ENCODE data around the gene RHOH.
"Not testable (repeated sequence)": the region's sequence is repeated elsewhere in the genome, so short reads cannot be mapped to it uniquely, and the experiment has no call there.

RHOH gene

DNA sequence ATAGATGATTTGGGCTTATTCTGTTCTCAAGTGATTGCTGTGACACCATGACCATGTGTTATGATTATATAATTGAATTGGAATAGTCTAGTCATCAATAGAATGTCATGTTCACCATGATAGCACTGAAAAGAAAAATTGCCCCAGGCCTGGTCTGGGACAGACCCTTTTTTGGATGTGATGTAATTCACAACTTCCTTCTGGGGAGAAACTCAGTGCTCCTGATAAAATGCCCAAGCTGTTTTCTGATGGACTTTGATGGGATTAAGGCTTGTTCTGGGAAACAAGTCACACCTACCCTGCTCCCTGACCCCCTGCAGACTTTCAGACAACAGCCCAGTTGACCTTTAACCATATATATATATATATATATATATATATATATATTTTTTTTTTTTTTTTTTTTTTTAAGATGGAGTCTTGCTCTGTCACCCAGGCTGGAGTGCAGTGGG, 65.3 kb downstream of the RHOH start:
- no peak for DNase-seq

DNA sequence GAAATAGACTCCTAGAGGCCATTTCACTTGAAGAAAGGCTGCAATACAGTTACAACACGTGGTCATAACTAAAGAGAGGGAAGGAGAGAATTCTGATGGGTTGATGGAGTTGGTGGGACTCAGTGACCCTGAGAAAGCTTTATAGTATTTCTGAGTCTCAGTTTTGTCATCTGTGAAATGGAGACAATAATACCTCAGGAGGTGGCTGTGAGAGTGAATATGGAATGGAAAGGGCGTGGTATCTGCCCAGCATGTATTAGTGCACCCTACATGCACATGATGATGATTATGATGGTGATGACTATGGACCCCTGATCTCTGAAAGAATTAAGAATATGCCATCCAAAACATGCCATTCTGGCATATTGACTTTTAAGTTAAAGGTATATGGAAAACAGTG, 66.0 kb downstream of the RHOH start:
- no peak for DNase-seq

DNA sequence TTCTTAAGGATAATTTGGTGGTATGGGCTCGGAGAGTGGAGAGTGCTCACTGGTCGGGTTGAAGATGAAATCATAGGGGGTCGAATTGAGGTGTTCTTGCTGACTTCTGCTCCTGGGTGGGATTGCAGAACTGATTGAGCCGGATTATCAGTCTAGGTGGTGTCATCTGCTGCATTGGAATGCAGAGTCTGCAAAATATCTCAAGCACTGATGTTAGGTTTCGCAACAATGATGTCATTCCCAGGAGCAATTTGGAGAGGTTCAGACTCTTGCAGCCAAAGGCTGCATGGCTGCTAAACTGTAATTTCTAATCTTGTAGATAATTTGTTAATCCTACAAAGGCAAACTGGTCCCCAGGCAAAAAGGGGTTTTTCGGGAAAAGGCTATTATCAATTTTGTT, 67.7 kb downstream of the RHOH start:
- DNase-seq = peak; percentile 73

DNA sequence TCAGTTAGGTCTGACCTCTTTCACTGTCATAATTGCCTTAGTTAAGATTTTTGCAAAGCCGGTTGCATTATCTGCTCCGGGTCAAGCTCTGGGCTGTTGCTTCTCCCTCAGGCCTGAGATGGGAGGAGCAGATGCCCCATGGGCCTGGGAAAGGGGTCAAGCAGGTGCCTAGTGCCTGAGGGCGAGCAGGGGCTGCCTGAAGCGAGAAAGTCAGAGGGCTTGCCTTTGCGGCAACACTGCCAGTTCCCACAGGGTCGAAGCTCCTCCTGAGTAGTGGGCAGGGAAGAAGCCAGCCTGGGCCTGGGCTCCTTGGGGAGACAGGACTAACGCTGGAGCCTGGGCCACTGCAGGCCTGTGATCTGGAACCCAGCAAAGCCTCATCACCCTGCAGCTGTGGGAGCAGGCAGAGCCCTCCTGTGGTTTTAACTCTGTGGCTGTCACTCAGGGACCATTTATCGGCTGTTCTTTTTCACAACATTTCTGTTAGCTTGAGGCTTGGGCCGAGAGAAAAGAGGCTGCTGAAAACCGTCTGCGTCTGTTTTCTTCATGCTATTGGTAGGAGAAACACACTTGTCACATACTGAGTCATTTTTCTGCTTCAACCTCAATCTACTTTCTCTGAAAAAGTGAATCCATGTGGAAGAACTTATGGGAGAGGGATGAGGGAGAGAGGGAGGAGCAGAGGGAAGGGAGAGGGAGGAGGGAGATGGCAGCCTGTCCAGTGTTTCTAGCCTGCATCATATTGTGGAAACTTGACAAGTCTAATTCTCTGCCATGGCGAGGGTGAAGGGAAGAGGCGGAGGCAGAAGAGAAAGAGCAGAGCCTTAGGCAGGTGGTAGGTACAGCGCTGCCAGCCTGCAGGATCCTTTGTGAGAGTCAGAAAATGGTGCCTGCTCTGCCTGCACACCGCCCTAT, 68.4 kb downstream of the RHOH start:
- DNase-seq = peak; percentile 50

DNA sequence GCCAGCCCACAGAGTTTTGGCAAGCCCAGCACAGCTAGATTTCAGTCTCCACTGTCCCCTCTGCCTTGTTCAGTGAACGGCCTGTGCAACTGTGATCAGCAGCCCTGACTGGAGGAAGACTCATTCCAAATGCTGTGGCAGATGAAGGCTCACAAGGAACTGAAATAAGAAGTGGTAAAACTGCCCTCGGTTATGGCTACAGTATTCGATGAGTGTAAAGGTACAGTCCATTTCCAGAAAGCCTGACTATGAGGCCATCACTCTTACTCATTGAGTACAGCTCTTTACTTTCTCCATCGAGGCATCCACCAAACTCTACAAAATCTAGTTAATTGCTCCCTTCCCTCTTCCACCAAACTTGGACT, 69.1 kb downstream of the RHOH start:
- DNase-seq = no peak

DNA sequence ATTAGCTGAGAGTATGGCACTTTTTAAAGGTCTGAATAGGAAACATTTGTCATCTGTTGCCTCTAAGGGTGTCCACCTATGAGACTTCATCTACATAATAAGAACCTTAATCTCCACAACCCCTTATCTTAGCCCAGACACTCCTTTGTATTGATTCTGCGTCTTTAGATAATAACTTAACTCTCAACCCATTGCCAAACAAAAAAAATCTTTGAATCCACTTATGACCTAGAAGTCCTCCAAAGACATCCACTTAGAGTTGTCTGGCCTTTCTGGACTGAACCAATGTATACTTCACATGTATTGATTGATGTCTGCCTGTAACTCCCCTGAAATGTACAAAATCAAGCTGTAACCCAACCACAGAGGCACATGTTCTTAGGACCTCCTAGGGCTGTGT, 72.3 kb downstream of the RHOH start:
- no peak for DNase-seq

DNA sequence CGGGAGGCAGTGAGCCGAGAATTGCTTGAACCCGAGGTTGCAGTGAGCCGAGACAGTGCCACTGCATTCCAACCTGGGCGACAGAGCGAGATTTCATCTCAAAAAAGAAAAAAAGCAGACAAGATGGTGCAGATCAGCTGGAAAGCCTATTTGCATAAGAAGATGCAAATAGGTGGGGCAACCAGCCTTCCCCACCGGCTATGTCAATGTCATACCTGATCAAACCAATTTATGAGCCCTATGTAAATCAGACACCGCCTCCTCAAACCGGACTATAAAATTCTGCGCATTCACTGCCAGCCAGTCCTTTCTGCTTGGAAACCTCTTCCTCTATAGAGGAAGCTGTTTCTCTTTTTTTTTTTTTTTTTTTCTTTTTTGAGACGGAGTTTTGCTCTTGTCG, 73.8 kb downstream of the RHOH start:
- no peak for DNase-seq

DNA sequence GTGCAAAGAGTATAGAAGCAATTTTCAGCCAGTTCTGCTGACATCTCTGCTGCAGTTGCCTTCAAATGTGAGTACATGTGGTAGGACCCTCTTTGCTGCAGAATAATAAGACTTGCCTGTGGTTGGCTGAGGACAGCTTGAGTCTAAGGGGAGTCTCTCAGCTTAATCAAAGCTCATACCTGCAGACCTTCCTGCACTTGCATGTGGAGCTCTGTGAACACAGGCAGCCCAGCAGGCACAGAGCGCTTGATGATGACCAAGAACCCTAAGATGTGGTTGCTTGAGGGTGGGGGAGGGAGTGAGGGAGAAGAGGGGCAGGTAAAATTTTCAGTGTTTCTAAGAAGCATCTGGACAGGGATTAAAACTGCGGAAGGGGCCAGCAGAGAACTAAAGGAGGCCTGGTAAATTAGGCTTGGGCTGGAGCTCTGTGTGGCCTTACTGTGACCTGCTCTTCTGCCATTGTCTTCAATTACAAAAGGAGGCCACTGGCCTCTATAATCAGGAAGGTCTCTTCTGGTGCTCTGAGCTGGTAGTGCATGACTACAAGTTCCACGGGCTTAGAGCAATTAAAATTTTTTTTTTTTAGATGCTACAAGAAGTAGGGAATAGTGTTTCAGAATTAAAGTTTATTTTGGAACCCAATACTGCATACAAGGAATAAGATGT, 78.4 kb downstream of the RHOH start:
- no peak for DNase-seq

DNA sequence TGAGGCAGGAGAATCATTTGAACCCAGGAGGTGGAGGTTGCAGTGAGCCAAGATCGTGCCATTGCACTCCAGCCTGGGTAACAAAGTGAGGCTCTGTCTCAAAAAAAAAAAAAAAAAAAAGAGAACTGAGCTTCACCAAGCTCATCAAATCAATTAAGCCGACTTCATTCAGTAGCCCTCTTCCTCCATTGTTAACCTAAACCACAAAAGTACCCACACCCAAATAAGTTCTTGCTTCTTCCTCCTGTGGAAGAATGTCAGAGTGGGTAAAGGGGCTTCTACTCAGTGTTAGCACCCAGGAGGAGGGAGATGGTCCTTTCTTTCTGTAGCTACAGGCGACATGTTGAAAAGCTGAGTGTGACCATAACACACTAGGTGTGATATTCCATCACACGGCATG, 79.7 kb downstream of the RHOH start:
- no peak for DNase-seq

DNA sequence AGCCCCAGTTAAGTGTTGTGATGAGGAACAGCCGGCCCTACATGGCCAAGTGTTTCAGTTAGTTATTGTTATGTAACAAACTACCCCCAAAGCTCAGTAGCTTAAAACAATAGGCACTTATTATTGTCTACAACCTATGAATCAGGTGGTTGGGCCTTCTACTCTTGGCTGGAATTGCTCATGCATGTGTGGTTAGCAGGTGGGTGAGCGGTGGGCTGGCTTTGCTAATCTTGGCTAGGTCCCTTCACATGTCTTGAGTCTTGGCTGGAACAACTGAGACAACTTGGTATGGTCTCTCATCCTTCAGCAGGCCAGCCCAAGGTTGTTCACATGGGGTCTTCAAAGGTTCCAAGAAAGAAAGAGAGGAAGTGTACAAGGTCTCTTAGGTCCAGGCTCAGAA, 83.8 kb downstream of the RHOH start:
- no peak for DNase-seq

DNA sequence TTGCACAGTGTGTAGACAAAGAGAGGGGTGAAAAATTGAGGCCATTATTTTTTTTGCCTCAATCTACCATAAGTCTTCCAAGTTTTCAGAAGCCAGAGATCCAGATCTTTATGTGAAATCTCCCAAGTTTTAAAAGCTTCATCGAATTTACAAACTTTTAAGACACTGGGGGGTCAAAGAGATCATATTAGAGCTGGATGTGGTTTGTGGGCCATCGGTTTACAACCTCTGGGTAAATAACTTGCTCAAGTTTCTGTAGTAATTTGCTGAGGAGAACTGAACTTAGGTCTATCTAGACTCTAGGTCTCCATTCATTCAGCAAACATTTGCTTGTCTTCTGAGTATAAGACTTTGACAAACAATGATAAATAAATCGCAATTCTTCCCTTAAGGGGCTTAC, 84.3 kb downstream of the RHOH start:
- no peak for DNase-seq

DNA sequence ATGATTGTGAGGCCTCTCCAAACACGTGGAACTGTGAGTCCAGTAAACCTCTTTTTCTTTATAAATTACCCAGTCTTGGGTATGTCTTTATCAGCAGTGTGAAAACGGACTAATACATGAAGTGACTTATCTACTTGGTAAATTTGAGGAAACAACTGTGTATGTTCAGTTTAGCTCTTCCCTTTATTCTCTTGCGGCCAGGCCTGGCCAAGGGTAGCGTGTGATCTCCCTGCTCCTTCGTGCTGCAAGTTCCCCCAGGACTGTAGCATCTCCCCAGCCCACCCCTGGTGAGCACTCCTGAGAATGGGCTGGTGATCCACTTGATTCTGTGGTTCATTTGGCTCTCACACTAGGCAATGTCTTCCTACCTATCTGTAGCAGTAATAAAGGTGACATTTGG, 85.1 kb downstream of the RHOH start:
- DNase-seq = no peak

DNA sequence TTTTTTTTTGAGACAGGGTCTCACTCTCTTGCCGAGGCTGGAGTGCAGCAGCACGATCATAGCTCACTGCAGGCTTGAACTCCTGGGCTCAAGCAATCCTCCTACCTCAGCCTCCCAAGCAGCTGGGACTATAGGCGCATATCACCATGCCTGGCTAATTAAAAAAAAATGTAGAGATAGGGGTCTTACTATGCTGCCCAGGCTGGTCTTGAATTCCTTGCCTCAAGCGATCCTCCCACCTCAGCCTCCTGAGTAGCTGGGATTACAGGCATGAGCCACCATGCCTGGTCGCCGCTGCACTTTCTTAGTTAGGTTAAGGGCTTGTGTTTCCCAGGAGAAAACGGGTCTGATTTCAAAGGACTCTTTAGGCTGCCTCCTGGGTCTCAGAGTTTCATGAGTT, 86.0 kb downstream of the RHOH start:
- not testable (repeated sequence) for DNase-seq

DNA sequence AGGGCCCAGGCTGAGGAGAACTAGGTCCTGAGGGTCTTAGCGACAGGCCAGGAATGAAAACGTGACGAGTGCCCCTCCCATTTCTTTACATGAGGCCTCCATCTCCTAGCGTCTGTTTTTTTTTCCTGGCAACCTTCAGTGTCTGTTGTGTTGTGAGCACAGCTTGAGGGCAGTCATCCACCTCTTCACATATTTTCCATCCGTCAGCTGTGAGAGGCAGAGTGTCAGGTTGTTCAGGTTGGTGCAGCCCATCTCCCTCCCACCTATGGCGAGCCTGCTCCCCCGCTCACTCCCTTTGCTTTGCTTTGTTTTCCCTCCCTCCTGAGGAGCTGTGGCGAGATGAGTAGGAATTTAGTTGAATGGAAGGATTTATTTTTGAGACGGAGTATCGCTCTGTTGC, 86.6 kb downstream of the RHOH start:
- DNase-seq = no peak

DNA sequence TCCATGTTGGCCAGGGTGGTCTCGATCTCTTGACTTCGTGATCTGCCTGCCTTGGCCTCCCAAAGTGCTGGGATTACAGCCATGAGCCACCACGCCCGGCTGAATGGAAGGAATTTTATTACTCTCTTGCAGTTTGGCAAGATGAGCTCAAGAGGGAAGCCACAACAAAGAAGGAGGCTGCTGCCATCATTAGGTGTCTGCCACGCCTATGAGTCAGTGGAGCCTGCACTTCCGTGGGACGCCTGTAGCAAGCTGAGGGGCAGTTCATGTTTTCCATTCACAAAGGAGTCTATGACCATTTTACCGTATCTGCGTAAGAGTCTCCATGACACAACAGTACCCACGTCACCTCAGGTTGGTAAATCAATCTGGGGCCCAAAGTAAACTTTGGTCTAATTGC, 87.1 kb downstream of the RHOH start:
- peak; percentile 20 for DNase-seq

DNA sequence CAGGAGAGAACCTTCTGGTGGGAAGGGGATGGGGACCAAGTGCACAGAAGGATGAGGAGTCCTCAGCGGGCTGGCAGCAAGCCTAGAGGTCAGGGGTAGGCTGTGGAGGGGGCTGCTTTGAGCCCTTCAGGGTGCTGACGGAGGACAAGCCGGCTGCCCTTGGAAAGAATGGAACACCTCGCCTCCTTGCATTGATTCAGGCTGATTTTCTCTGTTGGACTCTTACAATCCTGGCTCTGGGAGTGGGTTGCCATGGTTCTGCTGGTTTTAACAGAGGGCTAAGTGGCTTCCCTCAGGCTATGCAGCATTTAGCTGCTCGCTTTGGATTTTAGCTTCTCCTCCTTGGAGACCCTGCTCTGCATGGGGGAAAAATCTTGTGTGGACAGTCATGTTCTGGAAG, 88.9 kb downstream of the RHOH start:
- no peak for DNase-seq

DNA sequence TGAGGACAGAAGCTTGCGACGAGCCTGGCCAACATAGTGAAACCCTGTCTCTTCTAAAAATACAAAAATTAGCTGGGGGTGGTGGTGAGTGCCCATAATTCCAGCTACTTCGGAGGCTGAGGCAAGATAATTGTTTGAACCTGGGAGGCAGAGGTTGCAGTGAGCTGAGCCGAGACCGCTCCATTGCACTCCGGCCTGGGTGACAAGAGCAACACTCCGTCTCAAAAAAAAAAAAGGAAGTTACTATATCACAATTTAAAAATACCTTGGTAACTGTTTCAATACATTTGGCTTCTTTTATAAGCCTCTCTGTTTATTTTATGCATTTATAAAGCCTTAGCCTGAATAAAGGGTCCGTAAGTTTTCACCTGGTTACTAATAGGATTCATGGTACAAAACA, 91.7 kb downstream of the RHOH start:
- no peak for DNase-seq

DNA sequence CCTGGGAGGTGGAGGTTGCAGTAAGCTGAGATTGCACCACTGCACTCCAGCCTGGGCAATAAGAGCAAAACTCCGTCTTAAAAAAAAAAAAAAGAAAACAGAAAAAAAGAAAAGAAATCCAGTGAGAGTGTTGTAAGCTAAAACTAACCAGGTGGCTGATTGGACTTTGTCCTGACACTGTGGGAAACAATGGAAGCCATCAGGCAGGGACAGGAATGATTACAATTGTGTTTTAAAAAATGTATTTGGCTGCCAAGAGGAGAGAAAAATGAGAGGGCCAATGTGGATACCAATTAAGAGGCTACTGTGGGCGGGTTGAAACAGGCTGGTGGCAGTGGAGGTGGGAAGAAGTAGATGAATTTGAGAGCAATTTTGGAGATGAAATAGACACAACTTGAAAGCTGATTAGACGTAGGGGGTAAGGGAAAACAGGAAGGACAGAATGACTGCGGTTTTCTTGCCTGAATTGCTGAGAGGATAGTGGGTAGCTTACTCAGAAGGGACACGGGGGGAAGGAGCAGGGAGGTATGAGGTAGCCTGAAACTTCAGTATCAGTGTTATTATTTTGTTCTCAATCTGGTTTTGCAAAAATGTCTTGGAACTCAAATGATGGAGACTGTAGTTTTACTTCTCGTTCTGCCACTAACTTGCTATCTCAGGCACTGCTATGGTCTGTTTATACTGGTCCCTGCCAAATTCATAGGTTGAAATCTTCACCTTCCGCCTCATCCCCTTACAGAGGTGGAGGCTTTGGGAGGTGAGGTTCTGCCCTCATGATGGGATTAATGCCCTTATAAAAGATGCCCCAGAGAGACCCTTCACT, 92.7 kb downstream of the RHOH start:
- DNase-seq = peak; percentile 27

DNA sequence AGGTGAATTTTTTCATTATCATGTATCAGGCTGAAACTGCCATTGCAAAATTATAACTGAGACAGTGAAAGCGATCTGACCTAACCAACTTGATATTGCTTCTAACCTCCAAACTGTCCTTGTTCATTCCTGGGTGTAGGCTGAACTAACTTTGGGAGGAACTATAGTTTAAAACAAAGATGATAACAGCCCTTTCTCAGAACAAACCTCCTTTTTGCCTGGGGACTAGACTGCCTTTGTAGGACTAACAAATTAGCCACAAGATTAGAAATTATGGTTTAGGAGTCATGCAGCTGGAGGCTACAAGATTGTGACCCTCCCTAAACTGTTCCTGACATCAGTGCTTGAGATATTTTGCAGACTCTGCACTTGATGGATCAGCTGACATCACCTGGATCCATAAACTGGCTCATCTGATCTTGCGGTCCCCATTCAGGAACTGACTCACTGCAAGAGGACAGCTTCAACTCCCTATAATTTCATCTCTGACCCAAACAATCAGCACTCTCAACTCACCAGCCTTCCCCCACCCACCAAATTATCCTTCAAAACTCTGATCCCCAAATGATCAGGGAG, 93.9 kb downstream of the RHOH start:
- DNase-seq = peak; percentile 62

DNA sequence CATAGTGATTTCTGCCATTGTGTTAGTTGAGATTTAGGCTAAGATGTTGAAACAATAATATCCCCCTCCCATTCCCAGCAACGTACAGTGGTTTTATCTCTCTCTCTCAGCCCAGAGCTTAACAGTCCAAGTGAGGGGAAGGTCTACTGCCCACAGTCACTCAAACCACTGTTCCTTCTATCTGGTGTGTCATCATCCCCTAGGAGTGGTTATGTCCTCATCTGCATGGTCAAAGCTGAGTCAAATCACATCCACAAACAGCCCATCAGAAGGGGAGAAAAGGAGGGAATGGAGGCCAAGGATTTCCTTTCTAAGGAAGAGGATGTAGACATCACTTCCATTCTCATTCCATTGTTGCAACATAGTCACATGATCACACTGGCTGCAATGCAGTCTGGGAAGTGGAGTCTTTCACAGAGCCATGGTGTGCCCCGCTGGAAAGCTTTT, 95.5 kb downstream of the RHOH start:
- peak; percentile 36 for DNase-seq

DNA sequence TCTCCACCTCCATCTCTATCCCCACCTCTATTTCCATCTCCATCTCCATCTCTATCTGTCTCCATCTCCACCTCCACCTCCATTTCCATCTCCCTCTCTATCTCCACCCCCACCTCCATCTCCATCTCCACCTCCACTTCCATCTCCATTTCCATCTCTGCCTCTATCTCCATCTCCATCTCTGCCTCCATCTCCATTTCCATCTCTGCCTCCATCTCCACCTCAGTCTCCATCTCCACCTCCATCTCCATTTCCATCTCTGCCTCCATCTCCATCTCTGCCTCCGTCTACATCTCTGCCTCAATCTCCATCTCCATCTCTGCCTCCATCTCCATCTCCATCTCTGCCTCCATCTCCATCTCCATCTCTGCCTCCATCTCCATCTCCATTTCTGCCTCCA, 97.5 kb downstream of the RHOH start:
- no peak for DNase-seq

DNA sequence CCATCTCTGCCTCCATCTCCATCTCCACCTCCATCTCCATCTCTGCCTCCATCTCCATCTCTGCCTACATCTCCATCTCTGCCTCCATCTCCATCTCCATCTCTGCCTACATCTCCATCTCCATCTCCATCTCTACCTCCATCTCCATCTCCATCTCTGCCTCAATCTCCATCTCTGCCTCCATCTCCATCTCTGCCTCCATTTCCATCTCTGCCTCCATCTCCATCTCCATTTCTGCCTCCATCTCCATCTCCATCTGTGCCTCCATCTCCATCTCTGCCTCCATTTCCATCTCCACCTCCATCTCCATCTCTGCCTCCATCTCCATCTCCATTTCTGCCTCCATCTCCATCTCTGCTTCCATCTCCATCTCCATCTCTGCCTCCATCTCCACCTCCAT, 98.2 kb downstream of the RHOH start:
- DNase-seq = not testable (repeated sequence)

DNA sequence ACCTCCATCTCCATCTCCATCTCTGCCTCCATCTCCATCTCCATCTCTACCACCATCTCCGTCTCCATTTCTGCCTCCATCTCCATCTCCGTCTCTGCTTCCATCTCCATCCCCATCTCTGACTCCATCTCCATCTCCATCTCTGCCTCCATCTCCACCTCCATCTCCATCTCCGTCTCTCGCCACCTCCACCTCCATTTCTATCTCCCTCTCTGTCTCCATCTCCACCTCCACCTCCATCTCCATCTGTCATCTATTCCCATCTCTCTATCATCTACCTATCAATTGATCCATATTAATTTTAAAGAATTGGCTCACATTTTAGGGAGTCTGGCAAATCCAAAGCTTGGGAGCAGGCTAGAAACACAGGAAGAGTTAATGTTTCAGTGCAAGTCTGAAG, 98.7 kb downstream of the RHOH start:
- no peak for DNase-seq

All from fibroblast of skin of abdomen (primary cell).